H9 (cell line): ENCODE data around the gene TBX1. TPM values are rescaled to one million over a fixed set of nuclear protein-coding genes. Genes with fewer than 3 reads are reported as not detected.

Source experiments
- DNase-seq: peaks from one replicate; pipeline ENCODE4 v3.0.0-alpha.2; 2017
- H2AFZ ChIP-seq: one replicate; pipeline ENCODE4 v1.6.1; 2013; ENCODE audit warnings: mild to moderate bottlenecking, low read length, control low read depth, moderate library complexity
- H2AK5ac ChIP-seq: 2 replicates; pipeline ENCODE4 v1.6.1; 2013; ENCODE audit warnings: low read length, control low read depth, mixed read lengths; ENCODE audit not compliant: insufficient read length
- H2BK120ac ChIP-seq: one replicate; pipeline ENCODE4 v1.6.1; 2013; ENCODE audit warnings: low read depth, mild to moderate bottlenecking, low read length, control low read depth, inconsistent platforms; ENCODE audit not compliant: poor library complexity, severe bottlenecking
- H2BK12ac ChIP-seq: 2 replicates; pipeline ENCODE4 v1.6.1; 2013; ENCODE audit warnings: low read length, control low read depth, mixed read lengths, low read depth; ENCODE audit not compliant: insufficient read length
- H2BK15ac ChIP-seq: 2 replicates; pipeline ENCODE4 v1.6.1; 2013; ENCODE audit warnings: low read depth, low read length, control low read depth
- H2BK20ac ChIP-seq: one replicate; pipeline ENCODE4 v1.6.1; 2013; ENCODE audit warnings: low read depth, mild to moderate bottlenecking, low read length, control low read depth, inconsistent platforms; ENCODE audit not compliant: poor library complexity, severe bottlenecking
- H2BK5ac ChIP-seq: 2 replicates; pipeline ENCODE4 v1.6.1; 2013; ENCODE audit warnings: low read length, control low read depth, mixed read lengths; ENCODE audit not compliant: insufficient read length
- H3K14ac ChIP-seq: 2 replicates; pipeline ENCODE4 v1.6.1; 2013; ENCODE audit warnings: low read length, control low read depth; ENCODE audit not compliant: insufficient read depth
- H3K18ac ChIP-seq: 2 replicates; pipeline ENCODE4 v1.6.1; 2013; ENCODE audit warnings: low read depth, mild to moderate bottlenecking, mixed read lengths, low read length, control low read depth; ENCODE audit not compliant: insufficient read length
- H3K23ac ChIP-seq: 2 replicates; pipeline ENCODE4 v1.6.1; 2013; ENCODE audit warnings: low read length, control low read depth, mixed read lengths, low read depth; ENCODE audit not compliant: insufficient read length
- H3K23me2 ChIP-seq: 2 replicates; pipeline ENCODE4 v1.6.1; 2013; ENCODE audit warnings: low read depth, mild to moderate bottlenecking, mixed read lengths, low read length, control low read depth; ENCODE audit not compliant: insufficient read length, poor library complexity, severe bottlenecking
- H3K27ac ChIP-seq: 2 replicates; pipeline ENCODE4 v1.5.1; 2013; ENCODE audit warnings: low read length, control low read depth, mixed read lengths, low read depth; ENCODE audit not compliant: insufficient read length
- H3K27me3 ChIP-seq: 2 replicates; pipeline ENCODE4 v1.6.1; 2013; ENCODE audit warnings: low read length, control low read depth, inconsistent platforms; ENCODE audit not compliant: insufficient read depth
- H3K4ac ChIP-seq: 2 replicates; pipeline ENCODE4 v1.6.1; 2013; ENCODE audit warnings: low read depth, mild to moderate bottlenecking, control low read depth, inconsistent platforms, low read length, moderate library complexity
- H3K4me1 ChIP-seq: 2 replicates; pipeline ENCODE4 v1.6.1; 2013; ENCODE audit warnings: low read length, control low read depth, inconsistent platforms; ENCODE audit not compliant: insufficient read depth
- H3K4me2 ChIP-seq: 2 replicates; pipeline ENCODE4 v1.6.1; 2013; ENCODE audit warnings: low read length, control low read depth, mixed read lengths; ENCODE audit not compliant: insufficient read length, insufficient read depth
- H3K56ac ChIP-seq: 2 replicates; pipeline ENCODE4 v1.6.1; 2013; ENCODE audit warnings: low read depth, mild to moderate bottlenecking, mixed read lengths, low read length, control low read depth; ENCODE audit not compliant: insufficient read length
- H3K79me1 ChIP-seq: 2 replicates; pipeline ENCODE4 v1.6.1; 2013; ENCODE audit warnings: low read depth, mild to moderate bottlenecking, moderate library complexity, low read length, control low read depth, inconsistent platforms; ENCODE audit not compliant: insufficient read depth, poor library complexity, severe bottlenecking
- H3K79me2 ChIP-seq: 2 replicates; pipeline ENCODE4 v1.6.1; 2013; ENCODE audit warnings: low read length, control low read depth, inconsistent platforms; ENCODE audit not compliant: insufficient read depth
- H3K9ac ChIP-seq: 2 replicates; pipeline ENCODE4 v1.6.1; 2013; ENCODE audit warnings: low read length, control low read depth, mixed read lengths; ENCODE audit not compliant: insufficient read length; ENCODE audit errors: extremely low read depth
- H3K9me3 ChIP-seq: one replicate; pipeline ENCODE4 v1.6.1; 2013; ENCODE audit warnings: low read depth, low read length, inconsistent platforms; ENCODE audit not compliant: control insufficient read depth
- H3T11ph ChIP-seq: one replicate; pipeline ENCODE4 v1.6.1; 2013; ENCODE audit warnings: mild to moderate bottlenecking, low read length, control low read depth, inconsistent platforms
- H4K20me1 ChIP-seq: one replicate; pipeline ENCODE4 v1.6.1; 2013; ENCODE audit not compliant: control insufficient read depth, insufficient read length, insufficient read depth
- H4K5ac ChIP-seq: 2 replicates; pipeline ENCODE4 v1.6.1; 2013; ENCODE audit warnings: low read depth, mild to moderate bottlenecking, mixed read lengths, low read length, control low read depth; ENCODE audit not compliant: insufficient read length
- H4K8ac ChIP-seq: replicated peaks from 2 replicates; pipeline ENCODE4 v1.6.1; 2013; ENCODE audit warnings: low read length, control low read depth, mixed read lengths, low read depth; ENCODE audit not compliant: insufficient read length
- H4K91ac ChIP-seq: 2 replicates; pipeline ENCODE4 v1.6.1; 2013; ENCODE audit warnings: low read depth, mild to moderate bottlenecking, moderate library complexity, mixed read lengths, low read length, control low read depth; ENCODE audit not compliant: insufficient read length
- H3K27ac Mint-ChIP-seq, 3 experiments: 2 replicates in 2 of 3; 3 replicates in 1 of 3; pipeline ENCODE4 v1.8.0; 2020 to 2021; ENCODE audit warnings: mixed read lengths in 3 of 3, mild to moderate bottlenecking in 1 of 3, moderate library complexity in 1 of 3
- H3K27me3 Mint-ChIP-seq: 2 replicates; pipeline ENCODE4 v1.8.0; 2021; ENCODE audit warnings: low read depth, mild to moderate bottlenecking, moderate library complexity, mixed read lengths
- H3K36me3 Mint-ChIP-seq, 3 experiments: 2 replicates in 2 of 3; 3 replicates in 1 of 3; pipeline ENCODE4 v1.8.0; 2020 to 2021; ENCODE audit warnings: low read depth in 3 of 3, mixed read lengths in 3 of 3; ENCODE audit not compliant: insufficient read depth in 1 of 3
- H3K4me1 Mint-ChIP-seq, 2 experiments: 2 replicates each; pipeline ENCODE4 v1.8.0; 2020; ENCODE audit warnings: mixed read lengths in 2 of 2
- H3K4me3 Mint-ChIP-seq, 2 experiments: 2 replicates in 1 of 2; 3 replicates in 1 of 2; pipeline ENCODE4 v1.8.0; 2020 to 2021; ENCODE audit warnings: mild to moderate bottlenecking in 2 of 2, mixed read lengths in 2 of 2, moderate library complexity in 1 of 2
- H3K9me3 Mint-ChIP-seq, 2 experiments: 2 replicates in 1 of 2; 3 replicates in 1 of 2; pipeline ENCODE4 v1.8.0; 2020; ENCODE audit warnings: mild to moderate bottlenecking in 2 of 2, mixed read lengths in 2 of 2, moderate library complexity in 1 of 2
- WGBS: extraction: QIAGEN DNeasy Blood & Tissue Kit; methylation state at CpG from one replicate; pipeline ENCODE4 v1.1.7; 2013; ENCODE audit warnings: missing lambda C conversion rate, low lambda C conversion rate, mixed read lengths; ENCODE audit not compliant: insufficient read length; ENCODE audit errors: extremely low coverage; 5-methylcytosine and 5-hydroxymethylcytosine counted together
- total RNA-seq: library from RNA; stranded (reverse); gene quantifications from 2 replicates; pipeline ENCODE4 v1.2.1, GENCODE V29; 2021
- TF ChIP-seq, protein P1 (sequence below): fragments of 200-600 bp; sonication (generic); conservative IDR thresholded peaks from 3 replicates; pipeline ENCODE4 v1.8.0; 2021; ENCODE audit warnings: antibody characterized with exemption, mild to moderate bottlenecking

TBX1 gene
- total RNA-seq, 1 experiment from 2014 or later: 2.2 TPM

DNA sequence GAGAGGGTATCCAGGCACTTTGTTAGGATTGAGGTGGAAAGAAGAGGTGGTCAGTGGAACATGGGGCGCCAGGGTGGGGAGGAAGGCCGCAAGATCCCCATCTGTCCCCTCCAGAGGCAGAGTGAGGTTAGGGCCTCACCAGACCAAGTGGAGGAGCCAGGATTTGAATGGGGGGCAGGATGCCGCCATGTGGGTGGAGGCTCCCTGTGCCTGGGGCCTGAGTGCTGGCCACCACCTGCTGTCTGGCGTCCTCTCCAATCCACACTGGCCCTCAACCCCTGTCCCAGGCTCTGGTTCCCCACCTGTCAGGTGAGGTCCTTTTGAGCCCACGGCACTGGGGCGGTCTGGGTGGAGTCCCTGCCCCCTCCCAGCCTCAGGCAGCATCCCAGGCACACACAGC, 17.5 kb upstream of the TBX1 start:
- H3K4ac ChIP-seq: no peak overlapping the region
- H3K9me3 Mint-ChIP-seq: no peaks in the 10 kb centered on the region; a peak in 1 of 5 replicates
- H3K9me3 ChIP-seq: no peaks in the 10 kb centered on the region
- no peak overlapping the region for H3K4me3 Mint-ChIP-seq
- no peak overlapping the region for H2BK5ac ChIP-seq
- H3K4me2 ChIP-seq: no peak overlapping the region
- no peak overlapping the region for H3K27ac Mint-ChIP-seq
- no peaks in the 10 kb centered on the region for H4K20me1 ChIP-seq
- H3K4me1 Mint-ChIP-seq: peaks cover 4 to 5% of the 10 kb centered on the region in 2 experiments; a peak in 3 of 4 replicates
- TF ChIP-seq, protein P1, sequence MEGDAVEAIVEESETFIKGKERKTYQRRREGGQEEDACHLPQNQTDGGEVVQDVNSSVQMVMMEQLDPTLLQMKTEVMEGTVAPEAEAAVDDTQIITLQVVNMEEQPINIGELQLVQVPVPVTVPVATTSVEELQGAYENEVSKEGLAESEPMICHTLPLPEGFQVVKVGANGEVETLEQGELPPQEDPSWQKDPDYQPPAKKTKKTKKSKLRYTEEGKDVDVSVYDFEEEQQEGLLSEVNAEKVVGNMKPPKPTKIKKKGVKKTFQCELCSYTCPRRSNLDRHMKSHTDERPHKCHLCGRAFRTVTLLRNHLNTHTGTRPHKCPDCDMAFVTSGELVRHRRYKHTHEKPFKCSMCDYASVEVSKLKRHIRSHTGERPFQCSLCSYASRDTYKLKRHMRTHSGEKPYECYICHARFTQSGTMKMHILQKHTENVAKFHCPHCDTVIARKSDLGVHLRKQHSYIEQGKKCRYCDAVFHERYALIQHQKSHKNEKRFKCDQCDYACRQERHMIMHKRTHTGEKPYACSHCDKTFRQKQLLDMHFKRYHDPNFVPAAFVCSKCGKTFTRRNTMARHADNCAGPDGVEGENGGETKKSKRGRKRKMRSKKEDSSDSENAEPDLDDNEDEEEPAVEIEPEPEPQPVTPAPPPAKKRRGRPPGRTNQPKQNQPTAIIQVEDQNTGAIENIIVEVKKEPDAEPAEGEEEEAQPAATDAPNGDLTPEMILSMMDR: no peak
- no peak overlapping the region for H3K9ac ChIP-seq
- H2AK5ac ChIP-seq: no peak overlapping the region
- no peak overlapping the region for H2BK120ac ChIP-seq
- no peak overlapping the region for H3K23ac ChIP-seq
- H3K27ac ChIP-seq: no peak overlapping the region
- no peak for DNase-seq
- no peaks in the 10 kb centered on the region for H3K36me3 Mint-ChIP-seq
- H3K23me2 ChIP-seq: no peaks in the 10 kb centered on the region
- WGBS: no CpG with 5 or more reads among the region's 6 CpGs
- no peaks in the 10 kb centered on the region for H3K79me1 ChIP-seq
- no peaks in the 10 kb centered on the region for H3K27me3 ChIP-seq
- H2BK20ac ChIP-seq: no peak overlapping the region
- H3K4me1 ChIP-seq: no peaks in the 10 kb centered on the region
- H3K79me2 ChIP-seq: no peaks in the 10 kb centered on the region
- H4K5ac ChIP-seq: no peak overlapping the region
- H4K91ac ChIP-seq: no peak overlapping the region
- no peak overlapping the region for H3K18ac ChIP-seq
- H3K27me3 Mint-ChIP-seq: peaks cover 3% of the 10 kb centered on the region; the same call in 1 of the 2 replicates
- no peak overlapping the region for H2BK12ac ChIP-seq
- no peak overlapping the region for H4K8ac ChIP-seq
- no peak overlapping the region for H3K56ac ChIP-seq
- no peak overlapping the region for H3T11ph ChIP-seq
- H2BK15ac ChIP-seq: no peak overlapping the region
- no peak overlapping the region for H3K14ac ChIP-seq
- no peak overlapping the region for H2AFZ ChIP-seq
